K562 (cell line): ENCODE measurements around the gene CREB3L4. TPM values are rescaled to one million over a fixed set of nuclear protein-coding genes. Genes with fewer than 3 reads are reported as not detected.

Experiments used
- ATF7 ChIP-seq: fragments of 450-650 bp; IDR thresholded peaks from 2 replicates; pipeline ENCODE4 v1.7.1; 2014; ENCODE audit warnings: mild to moderate bottlenecking, moderate library complexity
- CXXC5 ChIP-seq: fragments of 250-450 bp; sonication (Bioruptor Pico); IDR thresholded peaks from 2 replicates; pipeline ENCODE4 v1.8.0; 2022; ENCODE audit warnings: inconsistent platforms, mild to moderate bottlenecking, moderate library complexity
- FOXP1 ChIP-seq: sonication (generic); formaldehyde crosslinking; IDR thresholded peaks from 2 replicates; pipeline ENCODE4 v1.8.0; 2022; ENCODE audit warnings: mild to moderate bottlenecking, missing genetic modification reagents
- KDM1A ChIP-seq, 2 experiments: fragments of 450-650 bp; IDR thresholded peaks; 2 replicates each; pipeline ENCODE4 v1.6.1; 2016; ENCODE audit warnings: mild to moderate bottlenecking in 2 of 2
- NR2C2 ChIP-seq, 2 experiments: fragments of 200-800 bp in 1 of 2; sonication (Bioruptor generic) in 1 of 2; sonication (generic) in 1 of 2; formaldehyde crosslinking in 1 of 2; IDR thresholded peaks; 2 replicates each; pipeline versions ENCODE4 v1.6.1 to v1.8.0; 2016 to 2022; ENCODE audit warnings: mild to moderate bottlenecking in 1 of 2, missing compliant biosample characterization in 1 of 2, missing genetic modification characterization in 1 of 2, missing genetic modification reagents in 1 of 2
- RBM22 ChIP-seq: fragments of 200-400 bp; formaldehyde crosslinking; IDR thresholded peaks from 2 replicates; pipeline ENCODE4 v1.6.1; 2018; ENCODE audit warnings: low read length, low read depth; ENCODE audit not compliant: poor library complexity, severe bottlenecking
- RBM39 ChIP-seq: fragments of 200-400 bp; formaldehyde crosslinking; optimal IDR thresholded peaks from 2 replicates; pipeline ENCODE3; 2018; ENCODE audit warnings: low read depth, low read length
- SMARCE1 ChIP-seq: fragments of 450-650 bp; IDR thresholded peaks from 2 replicates; pipeline ENCODE4 v1.7.1; 2016; ENCODE audit warnings: mild to moderate bottlenecking
- TCFL5 ChIP-seq: fragments of 250-450 bp; sonication (Bioruptor Pico); conservative IDR thresholded peaks from 2 replicates; pipeline ENCODE4 v1.6.1; 2021; ENCODE audit warnings: mild to moderate bottlenecking, moderate library complexity, matching md5 sums
- U2AF1 ChIP-seq: fragments of 200-400 bp; formaldehyde crosslinking; optimal IDR thresholded peaks from 2 replicates; pipeline ENCODE3; 2017; ENCODE audit warnings: mild to moderate bottlenecking, low read depth, low read length, moderate library complexity
- ZBED1 ChIP-seq: IDR thresholded peaks from 2 replicates; pipeline ENCODE4 v1.6.1; 2014
- ZBTB7A ChIP-seq: IDR thresholded peaks from 2 replicates; pipeline ENCODE4 v1.6.1; 2011; ENCODE audit warnings: low read depth, mild to moderate bottlenecking, low read length, moderate library complexity, borderline replicate concordance; ENCODE audit not compliant: control insufficient read depth
- ZSCAN32 ChIP-seq: fragments of 450-650 bp; formaldehyde crosslinking; IDR thresholded peaks from 2 replicates; pipeline ENCODE4 v1.4.0; 2020; ENCODE audit warnings: mild to moderate bottlenecking, moderate library complexity
- polyA plus RNA-seq, 8 experiments: library from polyadenylated mRNA; depleted of rRNA in 4 of 8; stranded (reverse) in 5 of 8; unstranded in 3 of 8; fragments of >200 nt; fragmentation: Nextera tagmentation in 2 of 8; fragmentation: Illumina TruSeq in 1 of 8; extraction: Ambion mirVana in 2 of 8; extraction: Trizol in 1 of 8; gene quantifications; 2 replicates each; pipeline versions ENCODE4 v1.2.1 to v1.2.3, GENCODE V29; 2011 to 2014; ENCODE audit warnings: inconsistent platforms in 1 of 8, missing spikeins in 1 of 8
- total RNA-seq, 7 experiments: library from RNA; depleted of rRNA in 6 of 7; stranded (reverse); fragments of >200 nt in 6 of 7; fragmentation: Illumina TruSeq in 2 of 7; extraction: Trizol in 2 of 7; gene quantifications; 2 replicates each; pipeline versions ENCODE4 v1.2.1 to v1.2.3, GENCODE V29; 2011 to 2021; ENCODE audit warnings: low replicate concordance in 1 of 7
- TF ChIP-seq, protein P1 (sequence below): fragments of 450-650 bp; conservative IDR thresholded peaks from 2 replicates; pipeline ENCODE4 v1.6.1; 2016; ENCODE audit warnings: missing genetic modification characterization, low read depth, mild to moderate bottlenecking, missing compliant biosample characterization, moderate library complexity
- TF ChIP-seq, protein P2 (sequence below): fragments of 250-450 bp; sonication (Bioruptor Pico); IDR thresholded peaks from 2 replicates; pipeline ENCODE4 v1.5.0; 2022; ENCODE audit warnings: mild to moderate bottlenecking
- TF ChIP-seq, protein P3 (sequence below): fragments of 200-800 bp; sonication (Bioruptor generic); IDR thresholded peaks from 2 replicates; pipeline ENCODE4 v1.6.1; 2017; ENCODE audit warnings: missing genetic modification characterization, missing compliant biosample characterization
- TF ChIP-seq, protein P4 (sequence below): sonication (generic); formaldehyde crosslinking; IDR thresholded peaks from 2 replicates; pipeline ENCODE4 v1.8.1; 2022; ENCODE audit warnings: missing genetic modification reagents
- TF ChIP-seq, protein P5 (sequence below): IDR thresholded peaks from 2 replicates; pipeline ENCODE4 v1.6.1; 2011; ENCODE audit warnings: borderline replicate concordance, low read depth, mild to moderate bottlenecking, moderate library complexity, low read length; ENCODE audit not compliant: insufficient read depth, poor library complexity, severe bottlenecking

The CREB3L4 gene
- total and polyA plus RNA-seq, 9 of the 15 experiments (the other 6 are each of a cell fraction or from before 2014, with no cell fraction given): 9.9 to 18.6 (median 13.9) TPM

DNA sequence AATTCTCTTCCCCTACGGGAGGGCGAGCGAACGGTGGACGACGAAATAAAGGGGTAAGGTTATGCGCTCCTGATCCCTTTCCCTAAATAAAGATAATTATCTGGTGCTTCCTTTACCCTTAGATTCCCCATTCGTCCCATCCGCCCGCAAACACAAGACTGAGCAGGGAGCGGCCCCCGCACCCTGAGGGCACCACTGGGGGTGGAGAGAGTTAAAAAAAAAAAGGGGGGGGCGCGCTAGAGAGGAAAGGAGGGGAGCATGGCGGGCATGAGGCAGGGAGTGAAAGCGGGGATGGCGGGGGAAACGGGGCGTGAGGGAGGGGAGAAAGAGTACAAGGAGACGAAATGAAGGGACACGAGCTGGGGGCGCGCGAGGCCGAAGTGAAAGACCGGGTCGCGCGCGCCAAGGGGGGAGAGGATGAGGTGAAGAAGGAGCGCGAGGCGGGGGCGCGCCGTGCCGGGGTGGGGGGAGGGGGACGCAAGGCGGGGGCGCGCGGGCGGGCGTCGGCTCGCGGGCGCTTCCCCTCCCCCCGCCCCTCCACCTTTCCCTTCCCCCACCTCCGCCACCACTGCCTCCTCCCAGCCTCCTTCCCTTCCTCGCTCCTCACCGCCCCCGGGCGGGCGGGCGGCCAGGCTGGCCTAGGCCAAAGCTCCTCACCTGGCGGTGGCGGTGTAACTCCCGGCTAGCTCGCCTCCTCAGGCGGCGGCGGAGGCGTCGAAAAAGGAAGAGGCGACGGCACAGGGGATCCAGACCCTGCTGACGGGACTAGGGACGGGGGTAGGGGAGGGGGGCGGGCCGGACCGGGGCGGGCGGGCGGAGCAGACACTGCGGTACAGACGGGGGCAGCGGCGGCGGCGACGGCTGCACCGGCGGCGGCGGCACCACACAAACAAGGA, 45.4 kb upstream of the CREB3L4 start (continued):
- TF ChIP-seq U2AF1 (no peak), TCFL5 (CRISPR knock-in tag) (no peak), RBM22 (peak; percentile 45), KDM1A (IDR thresholded peaks at IDR 0.05) (peak in 1 of 2 experiments; percentile 52; a peak in 1 of 4 replicates), ZBED1 (0 out of 2 replicates have a peak, but pooled peaks have one; percentile 59), SMARCE1 (0 out of 2 replicates have a peak, but pooled peaks have one; percentile 54), RBM39 (peak; percentile 59), FOXP1 (CRISPR knock-in tag) (0 out of 2 replicates have a peak, but pooled peaks have one; percentile 11), CXXC5 (no peak), ZBTB7A (peak; percentile 44; the same call in 1 of the 2 replicates), ZSCAN32 (CRISPR knock-in tag) (no peak), NR2C2 (CRISPR knock-in tag; IDR thresholded peaks at IDR 0.05) (no peak), NR2C2 (tag; IDR thresholded peaks at IDR 0.05) (0 out of 2 replicates have a peak, but pooled peaks have one; percentile 39), ATF7 (no peak)
- TF ChIP-seq, protein P1, sequence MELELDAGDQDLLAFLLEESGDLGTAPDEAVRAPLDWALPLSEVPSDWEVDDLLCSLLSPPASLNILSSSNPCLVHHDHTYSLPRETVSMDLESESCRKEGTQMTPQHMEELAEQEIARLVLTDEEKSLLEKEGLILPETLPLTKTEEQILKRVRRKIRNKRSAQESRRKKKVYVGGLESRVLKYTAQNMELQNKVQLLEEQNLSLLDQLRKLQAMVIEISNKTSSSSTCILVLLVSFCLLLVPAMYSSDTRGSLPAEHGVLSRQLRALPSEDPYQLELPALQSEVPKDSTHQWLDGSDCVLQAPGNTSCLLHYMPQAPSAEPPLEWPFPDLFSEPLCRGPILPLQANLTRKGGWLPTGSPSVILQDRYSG: no peak
- TF ChIP-seq, protein P2, sequence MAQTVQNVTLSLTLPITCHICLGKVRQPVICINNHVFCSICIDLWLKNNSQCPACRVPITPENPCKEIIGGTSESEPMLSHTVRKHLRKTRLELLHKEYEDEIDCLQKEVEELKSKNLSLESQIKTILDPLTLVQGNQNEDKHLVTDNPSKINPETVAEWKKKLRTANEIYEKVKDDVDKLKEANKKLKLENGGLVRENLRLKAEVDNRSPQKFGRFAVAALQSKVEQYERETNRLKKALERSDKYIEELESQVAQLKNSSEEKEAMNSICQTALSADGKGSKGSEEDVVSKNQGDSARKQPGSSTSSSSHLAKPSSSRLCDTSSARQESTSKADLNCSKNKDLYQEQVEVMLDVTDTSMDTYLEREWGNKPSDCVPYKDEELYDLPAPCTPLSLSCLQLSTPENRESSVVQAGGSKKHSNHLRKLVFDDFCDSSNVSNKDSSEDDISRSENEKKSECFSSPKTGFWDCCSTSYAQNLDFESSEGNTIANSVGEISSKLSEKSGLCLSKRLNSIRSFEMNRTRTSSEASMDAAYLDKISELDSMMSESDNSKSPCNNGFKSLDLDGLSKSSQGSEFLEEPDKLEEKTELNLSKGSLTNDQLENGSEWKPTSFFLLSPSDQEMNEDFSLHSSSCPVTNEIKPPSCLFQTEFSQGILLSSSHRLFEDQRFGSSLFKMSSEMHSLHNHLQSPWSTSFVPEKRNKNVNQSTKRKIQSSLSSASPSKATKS (CRISPR knock-in tag): no peak
- TF ChIP-seq, protein P3, sequence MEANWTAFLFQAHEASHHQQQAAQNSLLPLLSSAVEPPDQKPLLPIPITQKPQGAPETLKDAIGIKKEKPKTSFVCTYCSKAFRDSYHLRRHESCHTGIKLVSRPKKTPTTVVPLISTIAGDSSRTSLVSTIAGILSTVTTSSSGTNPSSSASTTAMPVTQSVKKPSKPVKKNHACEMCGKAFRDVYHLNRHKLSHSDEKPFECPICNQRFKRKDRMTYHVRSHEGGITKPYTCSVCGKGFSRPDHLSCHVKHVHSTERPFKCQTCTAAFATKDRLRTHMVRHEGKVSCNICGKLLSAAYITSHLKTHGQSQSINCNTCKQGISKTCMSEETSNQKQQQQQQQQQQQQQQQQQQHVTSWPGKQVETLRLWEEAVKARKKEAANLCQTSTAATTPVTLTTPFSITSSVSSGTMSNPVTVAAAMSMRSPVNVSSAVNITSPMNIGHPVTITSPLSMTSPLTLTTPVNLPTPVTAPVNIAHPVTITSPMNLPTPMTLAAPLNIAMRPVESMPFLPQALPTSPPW (CRISPR knock-in tag): peak; percentile 97
- TF ChIP-seq, protein P4, sequence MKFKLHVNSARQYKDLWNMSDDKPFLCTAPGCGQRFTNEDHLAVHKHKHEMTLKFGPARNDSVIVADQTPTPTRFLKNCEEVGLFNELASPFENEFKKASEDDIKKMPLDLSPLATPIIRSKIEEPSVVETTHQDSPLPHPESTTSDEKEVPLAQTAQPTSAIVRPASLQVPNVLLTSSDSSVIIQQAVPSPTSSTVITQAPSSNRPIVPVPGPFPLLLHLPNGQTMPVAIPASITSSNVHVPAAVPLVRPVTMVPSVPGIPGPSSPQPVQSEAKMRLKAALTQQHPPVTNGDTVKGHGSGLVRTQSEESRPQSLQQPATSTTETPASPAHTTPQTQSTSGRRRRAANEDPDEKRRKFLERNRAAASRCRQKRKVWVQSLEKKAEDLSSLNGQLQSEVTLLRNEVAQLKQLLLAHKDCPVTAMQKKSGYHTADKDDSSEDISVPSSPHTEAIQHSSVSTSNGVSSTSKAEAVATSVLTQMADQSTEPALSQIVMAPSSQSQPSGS: no peak
- TF ChIP-seq, protein P5, sequence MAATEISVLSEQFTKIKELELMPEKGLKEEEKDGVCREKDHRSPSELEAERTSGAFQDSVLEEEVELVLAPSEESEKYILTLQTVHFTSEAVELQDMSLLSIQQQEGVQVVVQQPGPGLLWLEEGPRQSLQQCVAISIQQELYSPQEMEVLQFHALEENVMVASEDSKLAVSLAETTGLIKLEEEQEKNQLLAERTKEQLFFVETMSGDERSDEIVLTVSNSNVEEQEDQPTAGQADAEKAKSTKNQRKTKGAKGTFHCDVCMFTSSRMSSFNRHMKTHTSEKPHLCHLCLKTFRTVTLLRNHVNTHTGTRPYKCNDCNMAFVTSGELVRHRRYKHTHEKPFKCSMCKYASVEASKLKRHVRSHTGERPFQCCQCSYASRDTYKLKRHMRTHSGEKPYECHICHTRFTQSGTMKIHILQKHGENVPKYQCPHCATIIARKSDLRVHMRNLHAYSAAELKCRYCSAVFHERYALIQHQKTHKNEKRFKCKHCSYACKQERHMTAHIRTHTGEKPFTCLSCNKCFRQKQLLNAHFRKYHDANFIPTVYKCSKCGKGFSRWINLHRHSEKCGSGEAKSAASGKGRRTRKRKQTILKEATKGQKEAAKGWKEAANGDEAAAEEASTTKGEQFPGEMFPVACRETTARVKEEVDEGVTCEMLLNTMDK: peak; percentile 83
